HEK293 (cell line): ENCODE results near the gene KCNS1.

Source experiments
- CTCF ChIA-PET: fragments of 350-600 bp; formaldehyde crosslinking; extraction: SDS; loops from one replicate; lab custom pipeline; 2021; ENCODE audit warnings: antibody characterized with exemption; lab: Yijun Ruan, JAX
- POLR2A ChIA-PET: fragments of 300-600 bp; formaldehyde crosslinking; extraction: SDS; loops from one replicate; lab custom pipeline; 2020; ENCODE audit warnings: antibody characterized with exemption, inconsistent platforms; lab: Yijun Ruan, JAX
- H3K27ac ChIP-seq: fragments of 200-500 bp; sonication (Bioruptor generic); 2 replicates; pipeline ENCODE4 v1.5.1; 2014; ENCODE audit warnings: low read depth, low read length, control low read depth, inconsistent platforms; ENCODE audit errors: extremely low read depth
- H3K36me3 ChIP-seq, 2 experiments: fragments of 200-500 bp in 1 of 2; sonication (Bioruptor generic) in 1 of 2; 1 replicate in 1 of 2; 2 replicates in 1 of 2; pipeline ENCODE4 v1.5.1; 2014 to 2017; ENCODE audit warnings: inconsistent platforms in 2 of 2, low read length in 2 of 2; ENCODE audit not compliant: control insufficient read depth in 2 of 2, insufficient read depth in 1 of 2
- H3K4me1 ChIP-seq: fragments of 200-500 bp; sonication (Bioruptor generic); 2 replicates; pipeline ENCODE4 v1.5.1; 2014; ENCODE audit warnings: mild to moderate bottlenecking, low read length, inconsistent platforms; ENCODE audit not compliant: control insufficient read depth, insufficient read depth
- H3K4me3 ChIP-seq: 2 replicates; pipeline ENCODE4 v1.5.1; 2011; ENCODE audit warnings: low read depth, mild to moderate bottlenecking, control low read depth, low read length, moderate library complexity
- H3K9me3 ChIP-seq: fragments of 200-500 bp; sonication (Bioruptor generic); 2 replicates; pipeline ENCODE4 v1.5.1; 2014; ENCODE audit warnings: low read depth, low read length, inconsistent platforms; ENCODE audit not compliant: control insufficient read depth, insufficient read depth
- GLI2 ChIP-seq: fragments of 450-650 bp; formaldehyde crosslinking; IDR thresholded peaks from 2 replicates; pipeline ENCODE4; 2017; ENCODE audit warnings: missing biosample characterization, missing genetic modification characterization, low read depth, borderline replicate concordance
- OVOL3 ChIP-seq: fragments of 450-650 bp; formaldehyde crosslinking; IDR thresholded peaks from 2 replicates; pipeline ENCODE4 v1.5.1; 2016; ENCODE audit warnings: missing biosample characterization, missing genetic modification characterization
- SP3 ChIP-seq: fragments of 450-650 bp; formaldehyde crosslinking; IDR thresholded peaks from 2 replicates; pipeline ENCODE4 v1.5.1; 2016; ENCODE audit warnings: missing biosample characterization, missing genetic modification characterization
- TRIM28 ChIP-seq: IDR thresholded peaks from 2 replicates; pipeline ENCODE4 v1.6.1; 2011; ENCODE audit warnings: low read length, control low read depth, borderline replicate concordance
- ZBTB48 ChIP-seq: fragments of 450-650 bp; formaldehyde crosslinking; IDR thresholded peaks from 2 replicates; pipeline ENCODE4 v1.5.1; 2016; ENCODE audit warnings: missing biosample characterization, missing genetic modification characterization
- ZBTB7A ChIP-seq: fragments of 450-650 bp; formaldehyde crosslinking; IDR thresholded peaks from 2 replicates; pipeline ENCODE4 v1.5.1; 2016; ENCODE audit warnings: low read depth, missing biosample characterization, missing genetic modification characterization
- ZBTB8A ChIP-seq: fragments of 450-650 bp; formaldehyde crosslinking; IDR thresholded peaks from 2 replicates; pipeline ENCODE4 v1.5.1; 2016; ENCODE audit warnings: missing biosample characterization, missing genetic modification characterization
- ZNF157 ChIP-seq: fragments of 450-650 bp; formaldehyde crosslinking; IDR thresholded peaks from 2 replicates; pipeline ENCODE4 v1.5.1; 2016; ENCODE audit warnings: missing biosample characterization, missing genetic modification characterization
- ZNF248 ChIP-seq: fragments of 450-650 bp; formaldehyde crosslinking; IDR thresholded peaks from 2 replicates; pipeline ENCODE4 v1.5.1; 2017; ENCODE audit warnings: missing biosample characterization, missing genetic modification characterization
- ZNF302 ChIP-seq: fragments of 450-650 bp; formaldehyde crosslinking; IDR thresholded peaks from 2 replicates; pipeline ENCODE4 v1.5.1; 2016; ENCODE audit warnings: missing biosample characterization, missing genetic modification characterization, low read depth
- ZNF416 ChIP-seq: fragments of 450-650 bp; formaldehyde crosslinking; IDR thresholded peaks from 2 replicates; pipeline ENCODE4 v1.5.1; 2016; ENCODE audit warnings: missing biosample characterization, missing genetic modification characterization
- ZNF473 ChIP-seq: fragments of 450-650 bp; formaldehyde crosslinking; IDR thresholded peaks from 2 replicates; pipeline ENCODE4 v1.5.1; 2017; ENCODE audit warnings: missing biosample characterization, missing genetic modification characterization
- ZNF501 ChIP-seq: fragments of 450-650 bp; formaldehyde crosslinking; IDR thresholded peaks from 2 replicates; pipeline ENCODE4 v1.5.1; 2016; ENCODE audit warnings: missing biosample characterization, missing genetic modification characterization
- ZNF521 ChIP-seq: fragments of 450-650 bp; formaldehyde crosslinking; IDR thresholded peaks from 2 replicates; pipeline ENCODE4 v1.5.1; 2017; ENCODE audit warnings: missing biosample characterization, mild to moderate bottlenecking, missing genetic modification characterization
- ZNF561 ChIP-seq: fragments of 450-650 bp; IDR thresholded peaks from 2 replicates; pipeline ENCODE4 v1.5.1; 2018; ENCODE audit warnings: missing biosample characterization, missing genetic modification characterization, borderline replicate concordance
- ZNF623 ChIP-seq: fragments of 450-650 bp; formaldehyde crosslinking; IDR thresholded peaks from 2 replicates; pipeline ENCODE4 v1.5.1; 2016; ENCODE audit warnings: missing biosample characterization, missing genetic modification characterization
- ZNF629 ChIP-seq: fragments of 450-650 bp; formaldehyde crosslinking; IDR thresholded peaks from 2 replicates; pipeline ENCODE4 v1.5.1; 2017; ENCODE audit warnings: missing biosample characterization, missing genetic modification characterization
- ZNF664 ChIP-seq: fragments of 450-650 bp; formaldehyde crosslinking; IDR thresholded peaks from 2 replicates; pipeline ENCODE4 v1.5.1; 2016; ENCODE audit warnings: missing biosample characterization, missing genetic modification characterization
- TF ChIP-seq, protein P1 (sequence below): fragments of 450-650 bp; formaldehyde crosslinking; IDR thresholded peaks from 2 replicates; pipeline ENCODE4 v1.5.1; 2016; ENCODE audit warnings: missing biosample characterization, missing genetic modification characterization, borderline replicate concordance
- TF ChIP-seq, protein P2 (sequence below): fragments of 450-650 bp; formaldehyde crosslinking; IDR thresholded peaks from 2 replicates; pipeline ENCODE4 v1.5.1; 2016; ENCODE audit warnings: missing biosample characterization, missing genetic modification characterization, borderline replicate concordance
- TF ChIP-seq, protein P3 (sequence below): IDR thresholded peaks from 2 replicates; pipeline ENCODE4 v1.6.1; 2011; ENCODE audit warnings: mild to moderate bottlenecking, low read depth, low read length, borderline replicate concordance
- TF ChIP-seq, protein P4 (sequence below): fragments of 450-650 bp; formaldehyde crosslinking; IDR thresholded peaks from 2 replicates; pipeline ENCODE4 v1.5.1; 2016; ENCODE audit warnings: missing biosample characterization, missing genetic modification characterization
- TF ChIP-seq, protein P5 (sequence below): fragments of 450-650 bp; formaldehyde crosslinking; IDR thresholded peaks from 2 replicates; pipeline ENCODE4 v1.5.1; 2016; ENCODE audit warnings: missing biosample characterization, missing genetic modification characterization
- TF ChIP-seq, protein P6 (sequence below): fragments of 450-650 bp; formaldehyde crosslinking; IDR thresholded peaks from 2 replicates; pipeline ENCODE4 v1.5.1; 2016; ENCODE audit warnings: missing biosample characterization, missing genetic modification characterization

The KCNS1 gene

DNA sequence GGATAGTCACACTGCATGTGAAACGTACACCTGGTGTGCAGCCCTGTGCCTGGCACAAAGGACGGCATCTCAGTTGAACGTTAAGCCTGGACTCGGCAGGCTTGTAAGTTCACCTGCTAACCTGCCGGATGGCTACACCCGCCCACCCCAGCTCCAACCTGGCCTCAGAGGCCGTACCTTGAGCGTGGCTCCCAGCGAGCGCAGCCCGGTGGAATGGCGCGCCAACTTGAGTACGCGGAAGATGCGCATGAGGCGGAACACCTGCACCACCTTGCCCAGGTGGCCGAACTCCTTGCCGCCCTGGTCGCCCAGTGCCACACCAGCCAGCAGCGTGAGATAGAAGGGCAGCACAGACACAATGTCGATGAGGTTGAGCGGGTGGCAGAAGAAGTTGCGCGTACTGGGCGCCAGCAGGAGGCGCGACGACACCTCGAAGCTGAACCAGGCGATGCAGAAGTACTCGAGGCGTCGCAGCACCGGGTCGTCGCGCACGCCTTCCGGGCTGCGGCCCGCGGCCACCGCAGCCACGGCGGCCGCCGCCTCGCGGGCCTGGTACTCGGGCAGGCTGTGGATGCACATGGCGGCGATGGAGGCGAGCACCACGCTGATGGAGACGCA is 3.3 kb downstream of the KCNS1 start:
- H3K9me3 ChIP-seq = no peaks in the 10 kb centered on the region
- H3K4me1 ChIP-seq = no peaks in the 10 kb centered on the region
- ChIA-PET POLR2A (no interaction called here), CTCF (interaction anchor here (0.6 to 5.2 kb wide), 8 partner anchors 9 to 196 kb away, joined by 3 to 112 read pairs (median 28); no protein-coding TSS in a partner anchor)
- no peaks in the 10 kb centered on the region for H3K36me3 ChIP-seq
- H3K4me3 ChIP-seq = no peak overlapping the region
- TF ChIP-seq, protein P1, sequence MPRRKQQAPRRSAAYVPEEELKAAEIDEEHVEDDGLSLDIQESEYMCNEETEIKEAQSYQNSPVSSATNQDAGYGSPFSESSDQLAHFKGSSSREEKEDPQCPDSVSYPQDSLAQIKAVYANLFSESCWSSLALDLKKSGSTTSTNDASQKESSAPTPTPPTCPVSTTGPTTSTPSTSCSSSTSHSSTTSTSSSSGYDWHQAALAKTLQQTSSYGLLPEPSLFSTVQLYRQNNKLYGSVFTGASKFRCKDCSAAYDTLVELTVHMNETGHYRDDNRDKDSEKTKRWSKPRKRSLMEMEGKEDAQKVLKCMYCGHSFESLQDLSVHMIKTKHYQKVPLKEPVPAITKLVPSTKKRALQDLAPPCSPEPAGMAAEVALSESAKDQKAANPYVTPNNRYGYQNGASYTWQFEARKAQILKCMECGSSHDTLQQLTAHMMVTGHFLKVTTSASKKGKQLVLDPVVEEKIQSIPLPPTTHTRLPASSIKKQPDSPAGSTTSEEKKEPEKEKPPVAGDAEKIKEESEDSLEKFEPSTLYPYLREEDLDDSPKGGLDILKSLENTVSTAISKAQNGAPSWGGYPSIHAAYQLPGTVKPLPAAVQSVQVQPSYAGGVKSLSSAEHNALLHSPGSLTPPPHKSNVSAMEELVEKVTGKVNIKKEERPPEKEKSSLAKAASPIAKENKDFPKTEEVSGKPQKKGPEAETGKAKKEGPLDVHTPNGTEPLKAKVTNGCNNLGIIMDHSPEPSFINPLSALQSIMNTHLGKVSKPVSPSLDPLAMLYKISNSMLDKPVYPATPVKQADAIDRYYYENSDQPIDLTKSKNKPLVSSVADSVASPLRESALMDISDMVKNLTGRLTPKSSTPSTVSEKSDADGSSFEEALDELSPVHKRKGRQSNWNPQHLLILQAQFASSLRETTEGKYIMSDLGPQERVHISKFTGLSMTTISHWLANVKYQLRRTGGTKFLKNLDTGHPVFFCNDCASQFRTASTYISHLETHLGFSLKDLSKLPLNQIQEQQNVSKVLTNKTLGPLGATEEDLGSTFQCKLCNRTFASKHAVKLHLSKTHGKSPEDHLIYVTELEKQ = no peak
- TF ChIP-seq ZNF561 (tag by site-specific recombination) = no peak
- TF ChIP-seq ZNF416 = no peak
- TF ChIP-seq ZNF521 (tag by site-specific recombination) = no peak
- no peak for TF ChIP-seq ZNF248 (tag by site-specific recombination)
- no peak for TF ChIP-seq ZBTB48 (tag by site-specific recombination)
- no peak for TF ChIP-seq TRIM28
- no peak for TF ChIP-seq ZNF629
- TF ChIP-seq, protein P2, sequence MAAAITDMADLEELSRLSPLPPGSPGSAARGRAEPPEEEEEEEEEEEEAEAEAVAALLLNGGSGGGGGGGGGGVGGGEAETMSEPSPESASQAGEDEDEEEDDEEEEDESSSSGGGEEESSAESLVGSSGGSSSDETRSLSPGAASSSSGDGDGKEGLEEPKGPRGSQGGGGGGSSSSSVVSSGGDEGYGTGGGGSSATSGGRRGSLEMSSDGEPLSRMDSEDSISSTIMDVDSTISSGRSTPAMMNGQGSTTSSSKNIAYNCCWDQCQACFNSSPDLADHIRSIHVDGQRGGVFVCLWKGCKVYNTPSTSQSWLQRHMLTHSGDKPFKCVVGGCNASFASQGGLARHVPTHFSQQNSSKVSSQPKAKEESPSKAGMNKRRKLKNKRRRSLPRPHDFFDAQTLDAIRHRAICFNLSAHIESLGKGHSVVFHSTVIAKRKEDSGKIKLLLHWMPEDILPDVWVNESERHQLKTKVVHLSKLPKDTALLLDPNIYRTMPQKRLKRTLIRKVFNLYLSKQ (tag by site-specific recombination) = no peak
- TF ChIP-seq ZBTB8A (tag by site-specific recombination) = no peak
- no peak for TF ChIP-seq ZNF473
- TF ChIP-seq ZNF664 (tag by site-specific recombination) = no peak
- TF ChIP-seq, protein P3, sequence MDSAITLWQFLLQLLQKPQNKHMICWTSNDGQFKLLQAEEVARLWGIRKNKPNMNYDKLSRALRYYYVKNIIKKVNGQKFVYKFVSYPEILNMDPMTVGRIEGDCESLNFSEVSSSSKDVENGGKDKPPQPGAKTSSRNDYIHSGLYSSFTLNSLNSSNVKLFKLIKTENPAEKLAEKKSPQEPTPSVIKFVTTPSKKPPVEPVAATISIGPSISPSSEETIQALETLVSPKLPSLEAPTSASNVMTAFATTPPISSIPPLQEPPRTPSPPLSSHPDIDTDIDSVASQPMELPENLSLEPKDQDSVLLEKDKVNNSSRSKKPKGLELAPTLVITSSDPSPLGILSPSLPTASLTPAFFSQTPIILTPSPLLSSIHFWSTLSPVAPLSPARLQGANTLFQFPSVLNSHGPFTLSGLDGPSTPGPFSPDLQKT = no peak
- TF ChIP-seq, protein P4, sequence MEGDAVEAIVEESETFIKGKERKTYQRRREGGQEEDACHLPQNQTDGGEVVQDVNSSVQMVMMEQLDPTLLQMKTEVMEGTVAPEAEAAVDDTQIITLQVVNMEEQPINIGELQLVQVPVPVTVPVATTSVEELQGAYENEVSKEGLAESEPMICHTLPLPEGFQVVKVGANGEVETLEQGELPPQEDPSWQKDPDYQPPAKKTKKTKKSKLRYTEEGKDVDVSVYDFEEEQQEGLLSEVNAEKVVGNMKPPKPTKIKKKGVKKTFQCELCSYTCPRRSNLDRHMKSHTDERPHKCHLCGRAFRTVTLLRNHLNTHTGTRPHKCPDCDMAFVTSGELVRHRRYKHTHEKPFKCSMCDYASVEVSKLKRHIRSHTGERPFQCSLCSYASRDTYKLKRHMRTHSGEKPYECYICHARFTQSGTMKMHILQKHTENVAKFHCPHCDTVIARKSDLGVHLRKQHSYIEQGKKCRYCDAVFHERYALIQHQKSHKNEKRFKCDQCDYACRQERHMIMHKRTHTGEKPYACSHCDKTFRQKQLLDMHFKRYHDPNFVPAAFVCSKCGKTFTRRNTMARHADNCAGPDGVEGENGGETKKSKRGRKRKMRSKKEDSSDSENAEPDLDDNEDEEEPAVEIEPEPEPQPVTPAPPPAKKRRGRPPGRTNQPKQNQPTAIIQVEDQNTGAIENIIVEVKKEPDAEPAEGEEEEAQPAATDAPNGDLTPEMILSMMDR (tag by site-specific recombination) = no peak
- no peak for TF ChIP-seq ZNF157
- H3K27ac ChIP-seq = no peak overlapping the region

DNA sequence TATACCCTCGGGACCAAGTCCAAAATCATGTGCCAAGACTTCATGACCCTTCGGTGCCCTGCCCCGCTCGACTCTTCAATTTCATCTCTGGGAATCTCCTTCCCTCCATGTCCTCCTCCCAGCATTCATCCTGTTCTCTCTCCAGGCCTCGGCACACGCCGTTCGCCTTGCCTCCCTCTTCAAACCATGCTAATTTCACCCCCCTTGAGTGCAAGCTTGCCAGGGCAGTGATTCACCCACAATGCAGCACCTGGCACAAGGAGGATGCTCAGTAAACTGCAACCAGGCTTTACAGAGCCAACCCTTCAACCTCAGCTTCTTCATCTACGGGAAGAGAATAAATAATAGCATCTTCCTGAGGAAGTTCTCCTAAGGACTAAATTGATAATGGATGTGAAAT is 4.1 kb downstream of the KCNS1 start:
- no peaks in the 10 kb centered on the region for H3K9me3 ChIP-seq
- H3K4me3 ChIP-seq = no peak overlapping the region
- H3K4me1 ChIP-seq = no peaks in the 10 kb centered on the region
- CTCF ChIA-PET = interaction anchor here (0.6 to 5.2 kb wide), 27 partner anchors 10 to 665 kb away, joined by 3 to 112 read pairs (median 4); partner anchors contain the start of gene WFDC5
- H3K36me3 ChIP-seq = no peaks in the 10 kb centered on the region
- POLR2A ChIA-PET = interaction anchor here (0.8 kb wide), 1 partner anchor 188 kb away, joined by 3 read pairs; the partner anchor contains the start of gene PABPC1L
- no peak overlapping the region for H3K27ac ChIP-seq
- TF ChIP-seq ZNF302 (no peak), GLI2 (tag by site-specific recombination) (no peak), ZBTB7A (no peak), ZNF501 (no peak), OVOL3 (tag by site-specific recombination) (no peak), ZNF623 (no peak), SP3 (tag by site-specific recombination) (no peak)
- TF ChIP-seq, protein P5, sequence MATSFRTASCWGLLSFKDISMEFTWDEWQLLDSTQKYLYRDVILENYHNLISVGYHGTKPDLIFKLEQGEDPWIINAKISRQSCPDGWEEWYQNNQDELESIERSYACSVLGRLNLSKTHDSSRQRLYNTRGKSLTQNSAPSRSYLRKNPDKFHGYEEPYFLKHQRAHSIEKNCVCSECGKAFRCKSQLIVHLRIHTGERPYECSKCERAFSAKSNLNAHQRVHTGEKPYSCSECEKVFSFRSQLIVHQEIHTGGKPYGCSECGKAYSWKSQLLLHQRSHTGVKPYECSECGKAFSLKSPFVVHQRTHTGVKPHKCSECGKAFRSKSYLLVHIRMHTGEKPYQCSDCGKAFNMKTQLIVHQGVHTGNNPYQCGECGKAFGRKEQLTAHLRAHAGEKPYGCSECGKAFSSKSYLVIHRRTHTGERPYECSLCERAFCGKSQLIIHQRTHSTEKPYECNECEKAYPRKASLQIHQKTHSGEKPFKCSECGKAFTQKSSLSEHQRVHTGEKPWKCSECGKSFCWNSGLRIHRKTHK (tag by site-specific recombination) = no peak
- TF ChIP-seq, protein P6, sequence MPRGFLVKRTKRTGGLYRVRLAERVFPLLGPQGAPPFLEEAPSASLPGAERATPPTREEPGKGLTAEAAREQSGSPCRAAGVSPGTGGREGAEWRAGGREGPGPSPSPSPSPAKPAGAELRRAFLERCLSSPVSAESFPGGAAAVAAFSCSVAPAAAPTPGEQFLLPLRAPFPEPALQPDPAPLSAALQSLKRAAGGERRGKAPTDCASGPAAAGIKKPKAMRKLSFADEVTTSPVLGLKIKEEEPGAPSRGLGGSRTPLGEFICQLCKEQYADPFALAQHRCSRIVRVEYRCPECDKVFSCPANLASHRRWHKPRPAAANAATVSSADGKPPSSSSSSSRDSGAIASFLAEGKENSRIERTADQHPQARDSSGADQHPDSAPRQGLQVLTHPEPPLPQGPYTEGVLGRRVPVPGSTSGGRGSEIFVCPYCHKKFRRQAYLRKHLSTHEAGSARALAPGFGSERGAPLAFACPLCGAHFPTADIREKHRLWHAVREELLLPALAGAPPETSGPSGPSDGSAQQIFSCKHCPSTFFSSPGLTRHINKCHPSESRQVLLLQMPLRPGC (tag by site-specific recombination) = no peak
